ENCODE measurements around the gene EFCAB7.
A peak's percentile ranks its signal among the peaks of the same experiment; 100 is the strongest.

The EFCAB7 gene

GRCh38 chr1:63592536-63593302 lies 69.4 kb downstream of the EFCAB7 start:
- TF ChIP-seq CTCF (IDR thresholded peaks at IDR 0.05; ENCODE audit: insufficient read depth, low read depth, low read length, missing control alignments), result no peak
- DNase-seq (ENCODE audit: low read depth), result no peak
- peak overlapping the region; percentile 90 for H3K4me3 ChIP-seq (ENCODE audit: low read depth, low read length)

- DNase-seq (ENCODE audit: low read depth), result peak; percentile 87
- H3K4me3 ChIP-seq (ENCODE audit: low read depth, low read length), result peak within 1 kb of the TSS; percentile 90
- no peak for TF ChIP-seq CTCF (IDR thresholded peaks at IDR 0.05; ENCODE audit: insufficient read depth, low read depth, low read length, missing control alignments)
These were observed 70.1 kb downstream of the EFCAB7 start, which contains the start of gene PGM1 for GRCh38 chr1:63593303-63593885. Gene PGM1 (plus strand): TSS chr1:63593411. CDS start chr1:63593489, 78 bp downstream.

- H3K4me3 ChIP-seq (ENCODE audit: low read depth, low read length), result peak overlapping the region; percentile 90
- TF ChIP-seq CTCF (IDR thresholded peaks at IDR 0.05; ENCODE audit: insufficient read depth, low read depth, low read length, missing control alignments), result no peak
- DNase-seq (ENCODE audit: low read depth), result peak; percentile 83
These were observed 70.7 kb downstream of the EFCAB7 start for GRCh38 chr1:63593886-63594605.

GRCh38 chr1:63595435-63595834 lies 72.1 kb downstream of the EFCAB7 start:
- H3K4me3 ChIP-seq (ENCODE audit: low read depth, low read length), result no peak overlapping the region
- DNase-seq (ENCODE audit: low read depth), result no peak
- no peak for TF ChIP-seq CTCF (IDR thresholded peaks at IDR 0.05; ENCODE audit: insufficient read depth, low read depth, low read length, missing control alignments)

GRCh38 chr1:63599799-63600198 lies 76.5 kb downstream of the EFCAB7 start:
- TF ChIP-seq CTCF (IDR thresholded peaks at IDR 0.05; ENCODE audit: insufficient read depth, low read depth, low read length, missing control alignments), result no peak
- no peak overlapping the region for H3K4me3 ChIP-seq (ENCODE audit: low read depth, low read length)
- DNase-seq (ENCODE audit: low read depth), result no peak

GRCh38 chr1:63600248-63600647 lies 76.9 kb downstream of the EFCAB7 start:
- TF ChIP-seq CTCF (IDR thresholded peaks at IDR 0.05; ENCODE audit: insufficient read depth, low read depth, low read length, missing control alignments), result no peak
- H3K4me3 ChIP-seq (ENCODE audit: low read depth, low read length), result no peak overlapping the region
- DNase-seq (ENCODE audit: low read depth), result no peak

All from GM12865 (cell line).